NCI-H82 treated with DMSO at 0.1 percent for 48 hours (cell line): ENCODE data around the gene NAA60.

Experiments
- DNase-seq: peaks from one replicate; lab custom pipeline; 2025; ENCODE audit not compliant: unreplicated experiment; lab: John Stamatoyannopoulos, UW

NAA60 gene

DNA sequence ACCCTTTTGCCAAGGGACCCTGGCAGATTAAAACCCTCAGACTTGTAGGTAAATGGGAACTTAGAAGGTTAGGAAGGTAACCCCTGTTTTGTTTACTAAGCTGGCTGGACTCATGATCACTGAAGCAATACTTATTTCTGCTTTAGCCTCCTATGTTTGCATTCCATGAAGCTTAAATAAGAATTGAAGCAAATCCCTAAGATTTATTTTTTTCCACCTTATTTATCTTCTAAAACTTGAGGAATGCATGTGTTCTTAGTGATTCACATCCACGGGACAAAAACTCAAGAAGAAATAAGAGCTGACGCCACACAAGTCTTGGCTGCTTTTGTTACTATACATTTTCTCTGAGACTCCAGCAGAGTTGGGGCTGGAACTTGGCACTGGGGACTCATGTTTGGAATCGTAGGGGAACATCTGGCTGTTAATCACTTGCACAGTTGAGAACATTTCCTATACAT is 92.8 kb downstream of the NAA60 start:
- DNase-seq = no peak
